ENCODE data around the gene BMPER. TPM values are rescaled to one million over a fixed set of nuclear protein-coding genes. Genes with fewer than 3 reads are reported as not detected.

The BMPER gene
- total and polyA plus RNA-seq, 2 of the 8 experiments (the other 6 are each of a cell fraction or from before 2014, with no cell fraction given): 0.33 to 0.69 TPM

DNA sequence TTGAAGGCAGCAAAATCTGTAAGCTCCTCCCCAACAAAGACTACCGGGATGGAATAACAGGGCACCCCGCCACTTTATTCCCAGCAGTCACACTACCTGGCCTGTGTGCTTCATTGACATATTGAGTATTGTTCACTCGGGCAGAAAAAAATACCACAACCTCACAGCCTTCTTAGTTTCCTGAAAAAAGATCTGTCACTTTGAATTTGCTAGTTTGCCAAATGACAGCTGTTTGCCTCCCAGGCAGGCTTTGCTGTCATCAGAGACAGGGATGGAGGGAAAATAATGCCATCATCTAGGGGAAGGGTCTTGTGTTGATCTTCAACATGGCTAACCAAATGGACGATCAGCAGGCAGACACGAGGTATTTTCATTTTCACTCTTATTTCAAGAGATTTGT lies 26.9 kb downstream of the BMPER start:
- Histone ChIP-seq H3K9ac (replicated peaks in 1 of 4; ENCODE audit: extremely low read depth in 1 of 4, low read depth in 3 of 4, low read length in 3 of 4) (no peak overlapping the region), H3K79me2 (ENCODE audit: control insufficient read depth in 1 of 2, insufficient read depth in 2 of 2, low read length in 2 of 2) (no peaks in the 10 kb centered on the region), H4K5ac (ENCODE audit: insufficient read length, low read depth, low read length) (no peak overlapping the region), H3K4me2 (ENCODE audit: insufficient read depth in 1 of 2, low read depth in 2 of 2, low read length in 2 of 2) (no peak overlapping the region), H2BK12ac (ENCODE audit: low read depth, low read length) (no peak overlapping the region), H3K4me1 (replicated peaks in 1 of 4; ENCODE audit: control insufficient read depth in 3 of 4, insufficient read depth in 4 of 4, low read length in 3 of 4) (peaks cover 0 to 5% (median 0%) of the 10 kb centered on the region in 4 experiments; a peak in 2 of 7 replicates), H2BK5ac (ENCODE audit: low read depth, low read length) (no peak overlapping the region), H3K9me3 (ENCODE audit: insufficient read depth in 2 of 2, low read depth in 1 of 2, low read length in 1 of 2) (no peaks in the 10 kb centered on the region), H4K91ac (replicated peaks; ENCODE audit: insufficient read length, low read length) (no peak overlapping the region), H4K20me1 (replicated peaks in 1 of 2; ENCODE audit: control insufficient read depth in 1 of 2, insufficient read depth in 2 of 2, low read length in 2 of 2) (no peaks in the 10 kb centered on the region), H4K8ac (ENCODE audit: extremely low read depth, insufficient read depth, low read length) (no peak overlapping the region), H3K18ac (ENCODE audit: extremely low read depth, low read length) (no peak overlapping the region), H3K23ac (ENCODE audit: insufficient read length) (no peak overlapping the region), H2AK5ac (ENCODE audit: low read depth, low read length) (no peak overlapping the region), H2AFZ (ENCODE audit: low read length) (no peak overlapping the region), H3K23me2 (ENCODE audit: low read depth, low read length) (no peaks in the 10 kb centered on the region; the same call in 1 of the 2 replicates), H3K27me3 (replicated peaks in 1 of 4; ENCODE audit: control insufficient read depth in 3 of 4, extremely low read depth in 1 of 4, insufficient read depth in 3 of 4, low read length in 3 of 4) (no peaks in the 10 kb centered on the region), H3K4ac (replicated peaks; ENCODE audit: insufficient read length, low read depth, low read length) (no peak overlapping the region), H3K79me1 (ENCODE audit: low read depth, low read length) (no peaks in the 10 kb centered on the region), H3K36me3 (ENCODE audit: control insufficient read depth in 2 of 4, insufficient read depth in 4 of 4, low read length in 3 of 4) (no peaks in the 10 kb centered on the region), H2BK20ac (ENCODE audit: low read length) (no peak overlapping the region), H2BK15ac (ENCODE audit: low read length) (no peak overlapping the region), H2BK120ac (replicated peaks; ENCODE audit: low read depth, low read length) (no peak overlapping the region), H3K4me3 (ENCODE audit: extremely low read depth in 1 of 4, insufficient read depth in 2 of 4, low read depth in 3 of 4, low read length in 4 of 4) (no peak overlapping the region), H3K14ac (ENCODE audit: insufficient read length) (no peak overlapping the region), H3K56ac (replicated peaks; ENCODE audit: insufficient read length, low read depth, low read length) (no peak overlapping the region), H3K27ac (ENCODE audit: low read depth, low read length) (no peak overlapping the region)
- ChIA-PET POLR2A (ENCODE audit: partially characterized antibody) (no interaction called here), CTCF (ENCODE audit: partially characterized antibody) (interaction anchor here (0.6 to 5.6 kb wide), 47 partner anchors 10 to 1702 kb away, joined by 3 to 45 read pairs (median 4); no protein-coding TSS in a partner anchor)
- WGBS, 2 experiments (ENCODE audit: extremely low coverage in 1 of 2, insufficient coverage in 1 of 2, insufficient read length in 1 of 2, insufficient replicate concordance in 2 of 2, low coverage in 1 of 2, low lambda C conversion rate in 2 of 2, missing lambda C conversion rate in 1 of 2): 85% methylated on average over 5 of the region's 5 CpGs; no CpG with 5 or more reads in 1 of the 2 experiments
- FAIRE-seq (no peak), DNase-seq (ENCODE audit: low read depth in 1 of 2, low spot score in 2 of 2) (no peak)
- TF ChIP-seq EZH2 (IDR thresholded peaks at IDR 0.05; ENCODE audit: low read depth, low read length, severe bottlenecking) (no peak), BRCA1 (IDR thresholded peaks at IDR 0.05; ENCODE audit: low read depth, low read length) (no peak), ASH2L (IDR thresholded peaks at IDR 0.05; ENCODE audit: low read length) (no peak), NRF1 (IDR thresholded peaks at IDR 0.05; ENCODE audit: low read depth, low read length) (no peak), SP2 (IDR thresholded peaks at IDR 0.05; ENCODE audit: low read length) (no peak), GTF2F1 (IDR thresholded peaks at IDR 0.05; ENCODE audit: borderline replicate concordance, low read depth, low read length) (no peak), RNF2 (IDR thresholded peaks at IDR 0.05; ENCODE audit: borderline replicate concordance, low read depth, low read length, missing control alignments, poor library complexity, severe bottlenecking) (no peak), TBP (IDR thresholded peaks at IDR 0.05; ENCODE audit: low read depth, low read length) (no peak), TAF7 (optimal IDR thresholded peaks at IDR 0.05; ENCODE audit: borderline replicate concordance, low read depth, low read length) (no peak), RXRA (IDR thresholded peaks at IDR 0.05; ENCODE audit: insufficient read depth, low read depth, low read length) (no peak), KDM5A (IDR thresholded peaks at IDR 0.05; ENCODE audit: low read length) (no peak), POU5F1 (IDR thresholded peaks at IDR 0.05; ENCODE audit: low read depth, low read length) (no peak), POLR2AphosphoS5 (IDR thresholded peaks at IDR 0.05; ENCODE audit: low read depth, low read length) (no peak), YY1 (IDR thresholded peaks at IDR 0.05; ENCODE audit: low read depth, low read length) (no peak)

Measured in H1 (cell line).